Measurements from ENCODE around the gene SLC16A3. TPM values are rescaled to one million over a fixed set of nuclear protein-coding genes. Genes with fewer than 3 reads are reported as not detected.
A peak's percentile ranks its signal among the peaks of the same experiment; 100 is the strongest.

SLC16A3 gene
- total RNA-seq, 2 experiments from 2014 or later, result 183 to 193 TPM

- ChIA-PET CTCF (interaction anchor here (1.1 to 1.6 kb wide), 3 partner anchors 34 to 81 kb away, joined by 3 to 7 read pairs (median 3); no protein-coding TSS in a partner anchor), POLR2A (no interaction called here)
- no peak overlapping the region for H3K27ac Mint-ChIP-seq
- H3K9me3 Mint-ChIP-seq, result no peaks in the 10 kb centered on the region
- no peak for TF ChIP-seq CTCF (IDR thresholded peaks at IDR 0.05)
- H3K4me1 Mint-ChIP-seq (ENCODE audit: low read depth), result peaks cover 62% of the 10 kb centered on the region
- DNase-seq (no peak), ATAC-seq (no peak)
- intact Hi-C loops (cut with micrococcal nuclease), result no loop called here
- no peaks in the 10 kb centered on the region for H3K27me3 Mint-ChIP-seq
- no peak overlapping the region for H3K4me3 Mint-ChIP-seq
- peaks cover 38% of the 10 kb centered on the region for H3K36me3 Mint-ChIP-seq (ENCODE audit: low read depth)
Measured at GRCh38 chr17:82239401-82239925, 10.6 kb downstream of the SLC16A3 start.

- POLR2A ChIA-PET, result interaction anchor here (1.0 kb wide), 1 partner anchor 10 kb away, joined by 4 read pairs; no protein-coding TSS in a partner anchor
- peaks cover 42% of the 10 kb centered on the region for H3K36me3 Mint-ChIP-seq (ENCODE audit: low read depth)
- H3K27me3 Mint-ChIP-seq, result no peaks in the 10 kb centered on the region
- no peak for ATAC-seq
- peaks cover 58% of the 10 kb centered on the region for H3K4me1 Mint-ChIP-seq (ENCODE audit: low read depth)
- no peak for TF ChIP-seq CTCF (IDR thresholded peaks at IDR 0.05)
- intact Hi-C loops (cut with micrococcal nuclease), result loop anchor here (5.0 kb wide), 1 partner anchor 82 kb away; no protein-coding TSS in a partner anchor
- H3K9me3 Mint-ChIP-seq, result no peaks in the 10 kb centered on the region
- DNase-seq, result no peak
- CTCF ChIA-PET, result interaction anchor here (1.1 kb wide), 2 partner anchors 34 to 81 kb away, joined by 3 read pairs; no protein-coding TSS in a partner anchor
- H3K27ac Mint-ChIP-seq, result peak overlapping the region; percentile 69
- no peak overlapping the region for H3K4me3 Mint-ChIP-seq
Measured at GRCh38 chr17:82239926-82240505, 11.2 kb downstream of the SLC16A3 start.

DNA sequence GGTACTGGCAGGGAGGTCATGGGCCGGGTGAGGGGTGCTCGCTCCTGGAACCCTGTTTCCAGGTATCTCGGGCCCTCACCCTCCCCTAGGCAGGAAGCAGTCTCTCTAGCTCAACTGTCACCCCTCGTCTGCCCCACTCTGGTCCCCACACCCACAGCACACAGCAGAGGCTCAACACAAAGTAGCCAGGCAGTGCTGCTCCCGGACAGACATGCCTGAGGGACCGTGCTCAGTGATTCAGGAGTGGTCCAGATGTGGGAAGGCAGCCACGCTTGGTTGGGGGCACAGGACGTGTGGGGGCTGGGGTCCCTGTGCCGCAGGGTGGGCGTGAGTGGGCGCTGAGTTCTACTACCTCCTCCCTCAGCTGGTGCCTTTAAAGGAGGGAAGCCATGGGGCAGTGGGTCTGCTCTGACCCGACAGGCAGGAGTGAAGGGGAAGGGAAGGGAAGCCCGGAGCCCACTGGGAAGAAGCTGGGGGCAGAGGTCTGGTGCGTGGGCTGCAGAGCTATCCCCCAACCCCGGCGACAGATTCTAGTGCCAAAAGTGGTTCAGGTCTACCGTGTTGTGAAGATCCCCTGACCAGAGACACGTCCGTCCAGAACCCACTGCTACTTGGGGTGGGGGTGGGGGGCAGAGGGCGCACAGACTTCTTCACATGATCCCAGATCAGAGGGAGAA lies 11.8 kb downstream of the SLC16A3 start:
- no peak for ATAC-seq
- no peak overlapping the region for H3K4me3 Mint-ChIP-seq
- no peaks in the 10 kb centered on the region for H3K27me3 Mint-ChIP-seq
- POLR2A ChIA-PET, result interaction anchor here (0.8 to 1.9 kb wide), 7 partner anchors 10 to 209 kb away, joined by 3 to 6 read pairs (median 4); partner anchors contain the start of gene SLC16A3
- CTCF ChIA-PET, result interaction anchor here (0.5 to 3.5 kb wide), 5 partner anchors 35 to 81 kb away, joined by 3 to 15 read pairs (median 3); no protein-coding TSS in a partner anchor
- TF ChIP-seq CTCF (IDR thresholded peaks at IDR 0.05), result no peak
- intact Hi-C loops (cut with micrococcal nuclease), result loop anchor here (5.0 kb wide), 1 partner anchor 82 kb away; no protein-coding TSS in a partner anchor
- peaks cover 43% of the 10 kb centered on the region for H3K36me3 Mint-ChIP-seq (ENCODE audit: low read depth)
- H3K4me1 Mint-ChIP-seq (ENCODE audit: low read depth), result peaks cover 57% of the 10 kb centered on the region
- DNase-seq, result no peak
- H3K9me3 Mint-ChIP-seq, result no peaks in the 10 kb centered on the region
- H3K27ac Mint-ChIP-seq, result peak overlapping the region; percentile 69

DNA sequence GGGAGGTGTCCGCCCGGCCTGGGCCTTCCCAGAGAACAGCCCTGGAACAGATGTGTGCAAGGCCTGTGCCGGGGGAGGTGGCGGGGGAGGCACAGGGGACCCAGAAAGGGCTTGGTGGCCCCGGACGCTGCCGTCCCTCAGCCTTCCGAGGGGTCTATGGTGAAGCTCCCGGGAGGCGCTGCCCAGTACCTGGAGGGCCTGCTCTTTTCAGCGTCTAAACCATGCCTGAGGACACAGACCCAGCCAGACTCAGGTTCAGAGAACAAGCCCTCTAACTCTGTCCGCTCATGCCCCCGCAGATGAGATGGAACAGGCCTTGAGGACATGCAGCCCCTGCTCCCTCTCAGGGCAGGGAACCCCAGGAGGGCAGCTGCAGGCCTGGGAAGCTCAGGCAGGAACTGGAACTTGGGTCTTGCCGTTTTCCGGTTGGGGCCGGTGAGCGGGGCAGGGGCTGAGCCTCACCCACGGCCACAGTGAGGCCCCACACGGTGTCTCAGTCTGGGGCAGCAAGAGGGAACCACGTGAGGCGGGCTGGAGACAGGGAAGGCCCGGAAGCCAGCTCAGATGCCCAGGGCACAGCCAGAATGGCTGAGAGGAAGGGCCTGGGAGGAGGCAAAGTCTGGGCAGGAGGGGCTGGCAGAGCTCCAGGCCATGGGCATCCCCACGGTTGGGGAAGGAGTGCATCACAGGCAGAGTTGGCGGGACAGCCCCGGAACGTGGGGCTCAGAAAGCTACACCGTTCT lies 12.5 kb downstream of the SLC16A3 start:
- POLR2A ChIA-PET, result interaction anchor here (0.8 to 1.9 kb wide), 11 partner anchors 9 to 208 kb away, joined by 3 to 6 read pairs (median 3); partner anchors contain the start of gene SLC16A3
- H3K4me3 Mint-ChIP-seq, result no peak overlapping the region
- no peaks in the 10 kb centered on the region for H3K27me3 Mint-ChIP-seq
- no peak for TF ChIP-seq CTCF (IDR thresholded peaks at IDR 0.05)
- peaks cover 42% of the 10 kb centered on the region for H3K36me3 Mint-ChIP-seq (ENCODE audit: low read depth)
- H3K9me3 Mint-ChIP-seq, result no peaks in the 10 kb centered on the region
- H3K4me1 Mint-ChIP-seq (ENCODE audit: low read depth), result peaks cover 56% of the 10 kb centered on the region
- ATAC-seq, result peak; percentile 43
- peak overlapping the region; percentile 77 for H3K27ac Mint-ChIP-seq
- peak; percentile 75 for DNase-seq
- CTCF ChIA-PET, result interaction anchor here (0.9 to 3.5 kb wide), 4 partner anchors 9 to 80 kb away, joined by 3 to 15 read pairs (median 3); partner anchors contain the start of gene CD7
- intact Hi-C loops (cut with micrococcal nuclease), result loop anchor here (5.0 kb wide), 1 partner anchor 81 kb away; no protein-coding TSS in a partner anchor
